Fibroblast of upper back skin (primary cell): ENCODE measurements around the gene CRKL.
A peak's percentile ranks its signal among the peaks of the same experiment; 100 is the strongest.

Experiments used
- DNase-seq: peaks from one replicate; pipeline ENCODE4 v3.0.0-alpha.2; 2013

The CRKL gene

DNA sequence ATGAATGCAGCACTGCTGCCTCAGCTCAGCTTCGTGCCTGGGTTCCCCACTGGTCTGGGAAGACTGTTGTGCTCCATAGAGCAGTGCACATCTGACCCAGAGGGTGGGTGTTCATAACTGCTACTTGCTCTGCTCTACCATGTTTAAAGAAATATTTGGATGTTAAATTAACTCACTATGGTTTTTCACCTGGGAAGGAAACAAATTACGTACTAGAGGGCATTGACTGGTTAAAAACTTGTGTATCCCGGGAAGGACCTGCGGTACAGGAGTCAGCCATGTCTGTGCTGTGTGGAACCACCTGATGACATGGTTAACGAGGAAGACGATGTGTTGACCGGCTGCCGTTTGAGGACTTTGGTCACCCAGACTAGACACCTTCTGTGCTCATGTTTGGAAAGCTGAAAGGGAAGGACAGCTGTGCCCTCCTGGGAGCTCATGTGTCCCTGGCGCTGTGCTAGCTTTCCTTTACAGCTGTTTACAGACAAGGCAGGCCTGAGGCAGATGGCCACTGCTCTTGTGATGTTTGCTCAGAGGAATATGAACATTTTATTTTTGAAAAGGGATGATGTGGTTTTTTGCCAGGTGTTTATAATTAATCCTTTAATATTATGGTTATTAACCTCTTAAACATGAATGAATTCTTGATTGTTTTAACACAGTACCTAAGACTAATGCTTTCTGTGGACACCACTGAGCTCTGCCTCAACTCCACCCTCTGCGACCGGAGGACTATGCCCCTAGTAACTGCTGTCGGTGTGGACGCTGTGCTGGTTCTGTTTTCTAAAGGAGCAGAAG lies 35.5 kb downstream of the CRKL start:
- no peak for DNase-seq

DNA sequence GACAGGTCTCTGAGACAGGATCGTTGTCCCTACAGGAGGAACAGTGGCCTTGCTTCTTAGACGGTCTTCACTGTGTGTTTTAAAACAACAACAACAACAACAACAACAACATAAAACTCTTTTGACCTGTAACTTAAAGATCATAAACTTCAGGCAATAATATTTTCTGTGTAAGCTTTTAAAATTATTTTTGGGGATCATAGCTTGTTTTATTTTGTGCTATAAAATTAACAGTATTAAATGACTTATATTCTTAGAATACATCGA lies 36.1 kb downstream of the CRKL start:
- no peak for DNase-seq

DNA sequence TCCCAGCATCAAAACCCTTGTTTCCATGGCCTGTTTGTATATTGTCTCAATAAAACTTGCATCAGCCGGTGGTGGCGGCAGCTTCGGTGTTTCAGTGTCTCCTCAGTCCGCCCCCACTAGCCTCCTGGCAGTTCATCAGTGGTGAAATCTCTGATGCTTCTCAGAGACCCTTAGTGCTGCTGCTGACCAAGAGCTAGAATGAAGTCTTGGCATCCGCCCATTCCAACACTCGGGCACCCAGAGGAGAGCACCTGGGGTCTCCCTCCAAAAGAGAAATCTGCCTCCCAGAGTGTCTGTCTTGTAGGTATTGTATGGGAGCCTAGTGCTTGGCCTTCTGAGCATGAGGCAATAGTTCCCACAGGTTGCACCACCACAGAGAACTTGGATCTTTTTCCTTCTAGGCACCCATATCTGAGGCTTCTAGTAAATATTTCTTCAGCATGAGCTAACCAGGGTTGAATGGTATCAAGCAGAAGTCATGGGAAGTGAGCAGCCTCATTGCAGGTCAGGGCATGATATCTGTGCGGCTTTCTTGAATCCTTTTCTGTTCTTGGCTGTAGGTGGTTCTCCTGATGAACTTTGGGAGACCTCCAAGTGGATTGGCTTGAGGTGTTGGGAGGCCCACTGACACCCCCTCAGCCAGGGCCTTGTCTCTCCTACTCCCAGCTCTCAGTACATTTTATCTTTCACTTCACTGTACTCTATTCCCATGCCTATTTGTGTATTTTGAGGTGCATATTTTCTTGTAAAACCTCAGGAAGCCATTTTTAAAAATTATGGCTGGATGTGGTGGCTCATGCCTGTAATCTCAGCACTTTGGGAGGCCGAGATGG lies 36.7 kb downstream of the CRKL start:
- DNase-seq, result peak; percentile 49

DNA sequence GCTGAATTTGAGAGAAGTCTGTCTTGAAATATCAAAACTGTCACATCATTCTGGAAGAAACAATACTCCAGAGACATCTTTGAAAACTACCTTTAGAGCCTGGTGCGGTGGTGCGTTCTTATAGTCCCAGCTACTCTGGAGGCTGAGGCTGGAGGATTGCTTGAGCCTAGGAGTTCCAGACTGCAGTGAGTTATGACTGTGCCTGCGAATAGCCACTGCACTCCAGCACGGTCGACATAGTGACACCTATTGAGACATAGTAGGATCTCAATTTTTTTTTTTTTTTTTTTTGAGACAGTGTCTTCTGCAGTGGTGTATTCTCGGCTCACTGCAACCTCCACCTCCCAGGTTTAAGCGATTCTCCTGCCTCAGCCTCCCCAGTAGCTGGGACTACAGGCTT lies 38.3 kb downstream of the CRKL start:
- no peak for DNase-seq

DNA sequence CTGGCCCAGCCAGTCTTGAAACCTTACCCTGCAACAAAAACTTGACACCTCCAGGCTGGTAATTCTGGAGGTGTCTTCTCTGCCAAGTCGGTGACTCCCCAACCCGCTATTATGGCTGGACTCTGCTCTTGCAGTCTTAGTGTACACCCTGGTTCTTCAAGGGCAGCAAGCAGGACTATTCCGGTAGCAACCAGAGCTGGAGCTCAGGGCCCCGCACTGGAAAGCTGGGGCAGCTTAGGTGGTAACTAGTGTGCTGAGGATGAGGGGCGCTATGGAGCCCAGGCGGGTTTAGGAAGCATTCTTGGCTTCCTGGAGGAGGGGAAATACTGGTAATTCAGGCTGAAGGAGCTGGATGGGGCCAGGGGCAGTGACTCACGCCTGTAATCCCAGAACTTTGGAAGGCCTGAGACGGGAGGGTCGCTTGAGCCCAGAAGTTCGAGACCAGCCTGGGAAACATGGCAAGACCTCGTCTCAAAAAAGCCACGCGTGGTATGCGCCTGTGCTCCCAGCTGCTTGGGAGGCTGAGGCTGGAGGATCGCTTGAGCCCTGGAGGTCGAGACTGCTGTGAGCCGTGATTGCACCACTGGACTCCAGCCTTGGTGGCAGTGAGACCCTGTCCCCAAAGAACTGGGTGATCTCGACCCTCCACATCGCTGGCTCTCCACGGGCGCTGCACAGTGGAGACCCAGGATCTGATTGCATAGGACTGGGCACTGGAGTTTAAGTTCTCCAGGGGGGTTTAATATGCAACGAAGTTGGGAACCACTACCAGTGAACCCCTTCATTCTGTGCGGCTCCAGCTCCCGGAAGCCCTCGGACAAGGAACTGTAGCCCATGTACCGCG lies 39.3 kb downstream of the CRKL start:
- peak; percentile 38 for DNase-seq

DNA sequence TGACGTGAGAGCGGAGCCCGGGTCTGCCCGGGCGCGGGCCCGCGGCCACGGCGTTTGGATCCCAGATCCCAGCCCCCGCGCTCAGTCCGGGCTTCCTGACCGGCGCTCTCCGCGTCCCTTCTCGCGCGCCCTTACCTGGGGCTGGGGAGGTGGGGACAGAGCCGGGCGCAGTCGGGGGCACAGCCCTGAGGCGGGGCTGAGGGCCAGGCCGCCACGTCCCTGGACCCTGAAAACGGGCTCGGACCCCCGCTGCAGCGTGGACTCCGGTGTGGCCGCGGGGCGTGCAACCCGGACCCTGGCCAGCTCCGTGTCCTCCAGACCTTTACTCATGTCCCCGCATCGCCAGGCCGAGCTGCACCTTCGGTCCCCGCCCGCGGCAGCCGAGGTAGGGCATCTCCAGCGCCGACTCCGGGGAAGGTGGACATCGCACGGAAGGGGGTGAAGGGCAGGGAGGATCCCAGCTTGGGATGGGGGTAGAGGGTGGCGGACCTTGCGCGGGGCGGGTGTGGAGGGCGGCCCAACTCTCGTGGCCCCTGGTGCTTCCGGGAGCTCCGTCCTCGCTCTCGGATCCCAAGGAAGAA lies 40.0 kb downstream of the CRKL start:
- DNase-seq, result no peak

DNA sequence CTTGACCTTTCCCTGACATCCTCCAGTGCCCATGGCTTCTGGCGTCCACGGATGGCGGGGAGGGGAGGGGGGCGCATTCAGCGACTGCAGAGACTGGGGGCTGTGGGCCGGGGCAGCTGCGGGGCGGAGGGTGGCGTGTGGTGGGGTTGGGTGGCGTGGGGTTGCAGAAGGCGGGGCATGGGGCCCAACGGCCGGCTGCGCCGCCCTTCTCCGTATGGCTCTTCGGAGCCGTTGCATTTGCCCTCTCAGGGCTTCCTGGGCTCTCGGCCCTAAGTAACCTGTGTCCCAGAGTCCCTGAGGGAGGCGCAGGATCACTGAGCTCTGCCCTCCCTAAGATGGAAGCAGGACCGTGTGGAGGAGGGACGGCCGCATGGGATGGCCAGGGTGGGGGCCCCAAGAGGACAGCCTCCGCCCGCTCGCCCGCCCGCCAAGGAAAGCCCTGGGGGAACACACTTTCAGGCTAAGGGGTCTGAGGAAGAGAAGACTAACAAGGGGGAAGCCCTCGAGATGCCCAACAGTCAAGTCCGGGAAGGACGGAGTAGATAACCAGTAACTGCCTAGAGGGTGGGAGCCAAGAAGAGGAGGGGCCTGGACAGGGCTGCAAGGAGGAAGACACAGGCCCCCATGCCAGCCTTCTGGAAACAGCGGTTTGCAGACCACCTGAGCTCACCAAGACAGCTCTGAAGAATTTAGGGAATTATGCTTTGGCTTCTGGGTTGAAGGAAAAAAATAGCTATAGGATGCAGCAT lies 40.6 kb downstream of the CRKL start:
- DNase-seq, result no peak

DNA sequence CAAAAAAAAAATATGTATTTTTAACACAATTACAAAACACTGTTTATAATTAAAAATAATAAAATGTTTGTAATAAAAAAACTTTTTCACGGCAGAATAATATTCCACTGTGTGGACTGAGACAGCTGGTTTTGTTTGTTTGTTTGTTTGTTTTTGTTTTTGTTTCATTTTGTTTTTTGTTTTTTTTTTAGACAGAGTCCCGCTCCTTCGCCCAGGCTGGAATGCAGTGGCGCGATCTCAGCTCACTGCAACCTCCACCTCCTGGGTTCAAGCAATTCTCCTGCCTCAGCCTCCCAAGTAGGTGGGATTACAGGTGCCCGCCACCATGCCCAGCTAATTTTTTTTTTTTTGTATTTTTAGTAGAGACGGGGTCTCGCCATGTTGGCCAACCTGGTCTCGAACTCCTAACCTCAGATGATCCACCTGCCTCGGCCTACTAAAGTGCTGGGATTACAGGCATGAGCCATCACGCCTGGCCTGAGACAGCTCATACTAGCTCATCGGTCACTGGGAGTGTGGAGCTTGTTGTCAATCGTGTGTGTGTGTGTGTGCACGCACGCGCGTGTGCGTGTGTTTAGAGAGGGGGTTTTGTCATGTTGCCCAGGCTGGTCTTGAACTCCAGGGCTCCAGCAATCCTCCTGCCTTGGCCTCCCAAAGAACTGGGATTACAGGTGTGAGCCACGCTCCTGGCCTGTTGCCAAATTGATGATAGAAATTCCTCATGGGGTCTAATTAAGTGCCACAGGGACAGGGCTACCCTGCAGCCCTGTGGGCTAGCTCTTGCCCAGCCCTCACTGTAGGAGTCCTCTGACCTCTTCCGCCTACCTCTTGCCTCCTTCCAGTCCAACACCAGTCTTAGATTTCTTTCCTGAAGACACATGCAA lies 42.6 kb downstream of the CRKL start:
- DNase-seq, result no peak

DNA sequence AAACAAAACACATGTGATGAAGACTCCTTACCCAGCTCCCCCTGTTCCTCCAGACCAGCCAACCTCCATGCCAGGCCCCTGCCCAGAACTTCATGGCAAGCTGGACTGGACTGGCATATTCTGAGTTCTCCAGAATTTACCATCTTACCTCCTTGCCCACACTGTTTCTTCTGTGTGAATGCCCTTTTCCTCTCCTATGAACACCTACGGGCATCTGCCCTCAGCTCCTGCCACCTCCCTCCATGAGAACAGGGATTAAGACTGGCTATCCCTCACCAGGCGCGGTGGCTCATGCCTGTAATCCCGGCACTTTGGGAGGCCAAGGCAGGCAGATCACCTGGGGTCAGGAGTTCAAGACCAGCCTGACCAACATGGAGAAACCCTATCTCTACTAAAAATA lies 43.4 kb downstream of the CRKL start:
- DNase-seq, result no peak

DNA sequence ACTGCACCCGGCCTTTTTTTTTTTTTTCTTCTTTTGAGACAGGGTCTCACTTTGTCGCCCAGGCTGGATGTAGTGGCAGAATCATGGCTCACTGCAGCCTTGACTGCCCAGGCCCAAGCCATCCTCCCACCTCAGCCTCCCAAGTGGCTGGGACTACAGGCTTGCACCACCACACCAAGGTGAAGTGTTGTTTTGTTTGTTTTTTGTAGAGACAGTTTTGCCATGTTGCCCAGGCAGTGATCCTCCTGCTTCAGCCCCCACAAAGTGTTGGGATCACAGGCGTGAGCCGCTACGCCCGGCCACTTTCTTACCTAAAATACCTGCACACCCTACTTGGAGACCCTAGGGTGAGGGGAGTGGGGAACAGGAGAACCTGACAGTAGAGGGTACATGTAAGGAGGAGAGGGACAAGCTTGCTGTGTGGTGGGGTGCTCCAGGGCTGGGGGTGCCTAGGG lies 45.3 kb downstream of the CRKL start:
- no peak for DNase-seq

DNA sequence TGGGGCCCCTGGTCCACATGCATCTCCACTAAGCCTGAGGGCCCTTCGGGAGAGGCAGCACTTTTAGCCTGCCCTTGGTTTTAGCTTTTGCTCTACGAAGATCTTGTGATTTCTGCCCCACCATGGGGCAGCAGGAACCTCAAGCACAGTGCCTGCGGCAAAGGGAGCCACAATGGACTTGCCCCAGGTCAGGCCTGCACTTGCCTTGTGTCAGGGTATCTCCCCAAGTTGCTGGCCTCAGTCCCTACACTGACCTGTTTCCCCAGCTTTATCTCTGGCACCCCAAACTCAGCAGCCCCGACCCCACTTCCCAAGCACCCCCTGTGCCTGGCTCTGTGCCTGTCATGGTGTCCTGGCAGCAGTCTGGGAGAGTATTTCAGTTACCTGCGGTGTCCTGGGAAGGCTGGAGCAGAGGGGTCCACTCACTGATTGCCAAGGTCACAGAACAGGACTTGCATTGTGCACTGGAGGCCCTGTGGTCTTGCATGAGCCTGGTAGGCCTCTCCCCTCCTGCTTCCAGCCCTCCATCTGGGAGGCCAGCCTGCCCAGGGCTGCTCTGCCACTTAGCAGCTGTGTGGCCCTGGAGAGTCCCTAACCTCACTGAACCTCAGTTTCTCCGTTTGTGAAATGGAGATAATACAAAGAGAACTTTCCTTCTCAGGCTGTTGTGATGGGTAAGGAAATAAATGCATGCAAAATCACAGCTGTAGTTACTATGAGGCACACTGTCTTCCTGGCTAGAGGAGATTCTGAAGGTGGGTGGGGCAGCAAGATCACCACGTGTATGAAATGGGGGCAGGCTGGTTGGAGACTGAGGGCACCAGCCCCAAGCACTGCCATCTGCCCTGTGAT lies 46.2 kb downstream of the CRKL start:
- DNase-seq, result no peak

DNA sequence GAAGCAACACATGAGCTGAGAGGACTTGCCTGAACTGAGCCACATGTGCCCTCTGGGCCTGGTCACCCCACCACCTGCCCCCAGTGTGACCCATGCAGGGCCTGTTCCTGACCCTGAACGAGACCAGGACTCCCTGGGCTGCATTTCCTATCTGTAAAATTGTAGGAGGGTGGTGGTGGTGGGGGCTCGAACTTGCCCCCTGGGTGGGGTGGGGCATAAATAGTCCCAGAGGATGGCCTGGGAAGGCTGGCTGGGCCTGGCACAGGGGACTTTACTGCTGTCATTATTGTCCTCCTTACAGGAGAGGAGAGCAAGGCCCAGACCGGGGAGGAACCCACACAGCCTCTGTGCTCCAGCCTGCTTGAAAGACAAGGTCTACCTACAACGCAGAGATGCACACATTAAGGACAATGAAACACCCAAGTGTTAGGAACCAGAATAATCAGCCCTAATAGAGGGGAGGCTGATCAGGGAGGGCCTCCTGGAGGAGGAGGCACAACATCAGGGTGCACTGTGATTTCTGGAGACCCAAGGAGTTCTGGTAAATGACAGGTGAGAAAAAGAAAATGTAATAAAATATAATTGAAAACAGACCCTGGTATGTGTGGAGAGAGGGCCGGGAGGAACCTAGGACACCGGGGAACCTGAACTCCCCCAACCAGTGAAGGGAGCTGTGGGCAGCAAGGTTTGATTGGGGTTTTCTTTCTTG lies 47.0 kb downstream of the CRKL start:
- no peak for DNase-seq

DNA sequence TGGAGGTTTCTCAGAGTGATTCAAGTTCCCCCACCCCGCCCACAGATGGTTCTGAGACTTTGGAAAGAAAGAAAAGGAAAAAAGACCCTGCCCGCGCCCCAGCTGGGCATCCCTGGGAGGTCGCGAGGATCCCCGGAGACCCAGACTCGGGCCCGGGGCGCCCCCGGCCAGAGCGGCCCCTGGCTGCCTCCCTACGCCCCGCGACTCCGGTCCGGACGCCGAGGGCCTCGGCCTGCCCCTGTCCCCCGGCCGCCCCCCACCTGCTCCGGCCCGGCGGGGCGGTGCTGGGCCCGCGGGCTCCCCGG lies 47.5 kb downstream of the CRKL start:
- no peak for DNase-seq

DNA sequence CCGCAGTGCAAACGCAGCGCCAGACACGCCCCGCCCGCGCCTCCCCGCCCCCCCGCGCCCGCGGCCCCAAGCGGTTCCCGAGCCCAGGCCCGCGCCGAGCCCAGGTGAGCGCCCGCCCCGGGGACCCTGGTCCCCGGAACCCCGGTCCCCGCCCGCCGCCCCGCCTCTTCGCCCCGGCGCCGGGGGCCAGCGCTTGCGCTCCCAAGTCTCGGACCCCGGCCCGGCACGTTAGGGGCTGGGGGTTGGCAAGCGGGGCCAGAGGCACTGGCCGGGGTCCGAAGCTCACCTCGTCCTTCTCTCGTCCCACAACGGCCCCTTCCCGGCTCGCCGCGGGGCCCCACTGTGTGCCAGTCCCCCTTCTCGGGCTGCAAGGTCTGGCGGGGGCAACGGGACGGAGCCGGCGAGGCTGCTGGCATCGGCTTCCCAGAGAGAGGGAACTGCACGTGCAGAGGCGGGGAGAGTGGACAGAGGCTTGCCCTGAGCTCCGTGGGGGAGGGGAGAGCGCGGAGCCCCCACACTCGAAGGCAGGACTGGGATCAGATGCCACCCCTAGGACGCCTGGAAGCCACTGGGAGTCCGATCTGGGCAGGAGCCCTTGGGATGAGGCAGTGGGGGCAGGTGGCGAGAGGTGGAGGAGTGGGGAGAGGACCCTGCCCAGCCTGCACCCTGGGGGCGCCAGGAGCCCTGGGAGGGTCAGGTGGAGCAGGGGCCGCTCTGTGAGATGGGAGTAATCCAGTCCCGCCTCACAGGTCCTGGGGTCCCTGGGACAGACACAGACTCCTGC lies 48.1 kb downstream of the CRKL start:
- no peak for DNase-seq

DNA sequence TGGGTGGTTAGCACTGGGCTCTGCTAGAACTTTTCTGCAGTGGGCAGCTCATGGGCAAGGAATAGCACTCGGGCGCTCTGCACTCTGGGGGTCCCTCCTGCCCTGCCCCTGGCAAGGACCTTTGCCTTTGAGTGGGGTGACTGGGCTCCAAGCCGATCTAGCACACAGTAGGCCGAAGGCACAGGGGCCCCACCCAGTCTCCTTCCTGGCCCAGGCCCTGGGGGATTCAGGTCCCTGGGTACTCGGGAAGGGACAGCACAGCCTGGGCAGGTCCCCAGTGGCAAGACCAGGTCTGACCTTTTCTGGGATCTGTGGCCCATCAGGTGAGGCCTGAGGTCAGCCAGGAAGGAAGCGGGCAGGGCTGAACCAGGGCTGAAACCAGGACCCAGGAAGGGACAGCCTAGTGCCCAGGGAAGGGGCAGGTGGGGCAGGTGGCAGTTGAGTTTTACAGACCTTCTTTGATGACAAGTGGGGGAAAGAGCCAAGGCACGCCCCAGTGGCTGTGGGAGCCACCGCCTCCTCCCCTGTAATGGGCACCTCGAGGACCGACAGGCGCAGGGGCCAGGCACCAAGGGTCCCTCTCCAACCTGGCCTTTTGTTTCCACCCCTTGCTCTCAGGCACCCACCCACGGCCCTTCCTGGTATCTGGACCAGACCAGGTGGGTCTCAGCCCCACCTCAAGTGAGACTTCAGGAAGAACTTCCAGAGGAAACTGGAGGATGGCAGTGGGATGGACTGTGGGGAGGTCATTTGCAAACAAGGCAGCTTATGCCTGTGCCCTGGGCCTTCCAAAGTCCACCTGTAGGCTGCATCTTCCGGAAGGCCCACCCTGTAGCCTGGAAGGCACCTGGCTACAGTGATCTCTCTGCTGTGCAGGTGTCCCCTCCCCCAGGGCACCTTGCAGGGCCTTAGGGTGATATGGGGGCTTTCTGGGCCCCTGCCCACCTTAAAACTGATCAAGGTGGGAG lies 49.0 kb downstream of the CRKL start:
- no peak for DNase-seq

DNA sequence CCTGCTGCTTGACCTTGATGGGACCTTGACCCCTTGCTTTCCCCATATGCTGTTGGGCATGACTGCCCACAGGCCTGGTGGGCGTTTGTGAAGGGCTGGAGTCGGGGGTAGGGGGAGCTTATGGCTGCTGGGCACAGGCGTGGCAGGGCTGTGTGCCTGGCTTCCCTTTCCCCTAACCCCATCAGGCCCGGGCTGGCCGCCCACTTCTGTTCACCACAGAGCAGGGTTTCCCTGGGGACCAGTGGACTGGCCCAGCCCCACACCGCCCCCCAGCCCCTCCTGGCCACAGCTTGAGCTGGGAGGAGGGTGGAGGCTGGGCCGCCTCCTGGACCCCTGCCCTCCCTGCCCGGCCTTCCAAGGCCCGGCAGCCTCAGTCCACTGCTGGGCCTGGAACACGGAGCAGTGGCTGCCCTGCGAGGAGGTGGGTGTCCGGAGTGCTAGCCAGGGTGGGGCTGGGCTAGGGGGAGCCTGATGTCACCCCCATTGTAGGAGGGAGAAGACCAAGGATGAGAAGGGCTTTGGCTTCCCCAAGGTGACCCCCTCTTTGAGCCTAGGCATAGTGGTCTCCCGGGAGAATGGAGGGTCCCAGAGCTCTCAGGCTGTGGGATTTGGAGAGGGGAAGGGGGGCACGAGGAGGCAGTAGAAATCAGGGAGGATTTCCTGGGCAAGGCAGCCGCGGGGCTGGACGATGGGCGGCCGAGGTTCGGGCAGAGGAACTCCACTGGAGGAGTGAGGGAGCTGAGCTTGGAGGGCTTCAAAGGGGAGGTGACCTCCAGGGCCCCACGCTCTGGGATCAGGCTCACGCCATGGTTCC lies 49.9 kb downstream of the CRKL start, which contains the start of gene AIFM3:
Gene AIFM3 (plus strand): TSS at position 373 of the 814 bp plus-strand sequence. CDS start 690 bp downstream, outside the sequence.
- no peak for DNase-seq
